Lower lobe of right lung (tissue), 2 donors: Measurements from ENCODE around the gene ARID1B. TPM values are rescaled to one million over a fixed set of nuclear protein-coding genes. Genes with fewer than 3 reads are reported as not detected.

ENCODE experiments used
- ATAC-seq, 2 donors: fragments of 200-7000 bp; cut with Tn5 transposase; one replicate each; pipeline ENCODE4 v1.9.1; 2020 to 2022; ENCODE audit warnings: mild to moderate bottlenecking in 2 of 2, moderate library complexity in 2 of 2
- DNase-seq: peaks from one replicate; pipeline ENCODE4 v3.0.0-alpha.2; 2020
- H3K27ac ChIP-seq: fragments of 200-600 bp; one replicate; pipeline ENCODE4 v1.8.0; 2022
- H3K27me3 ChIP-seq: fragments of 200-600 bp; one replicate; pipeline ENCODE4 v1.8.0; 2022; ENCODE audit warnings: low read depth
- H3K36me3 ChIP-seq: fragments of 200-600 bp; one replicate; pipeline ENCODE4 v1.8.0; 2022; ENCODE audit warnings: mild to moderate bottlenecking
- H3K4me1 ChIP-seq: fragments of 200-600 bp; one replicate; pipeline ENCODE4 v1.8.0; 2022
- H3K4me3 ChIP-seq: fragments of 200-600 bp; one replicate; pipeline ENCODE4 v1.8.0; 2022; ENCODE audit warnings: mild to moderate bottlenecking
- H3K9me3 ChIP-seq: fragments of 200-600 bp; one replicate; pipeline ENCODE4 v1.8.0; 2022
- CTCF ChIP-seq: fragments of 200-600 bp; IDR thresholded peaks from one replicate; pipeline ENCODE4 v1.8.0; 2022; ENCODE audit warnings: antibody characterized with exemption, mild to moderate bottlenecking
- intact Hi-C: fragments of 100-400 bp; cut with DNase I; formaldehyde crosslinking; loops from one replicate; pipeline ENCODE4 v1.11.0; 2022
- total RNA-seq: library from RNA; stranded (reverse); fragmentation: NEBNext Ultra II Directional; extraction: Animal tissue kit (Norgen Biotek cat#: 25700); gene quantifications from one replicate; pipeline ENCODE4 v1.2.1, GENCODE V29; 2021
- donor health status: DM: no; HTN: yes; CAD: no; lungs with severe emphysema.

Gene ARID1B
- total RNA-seq, 1 donor from 2014 or later: 95.5 TPM

DNA sequence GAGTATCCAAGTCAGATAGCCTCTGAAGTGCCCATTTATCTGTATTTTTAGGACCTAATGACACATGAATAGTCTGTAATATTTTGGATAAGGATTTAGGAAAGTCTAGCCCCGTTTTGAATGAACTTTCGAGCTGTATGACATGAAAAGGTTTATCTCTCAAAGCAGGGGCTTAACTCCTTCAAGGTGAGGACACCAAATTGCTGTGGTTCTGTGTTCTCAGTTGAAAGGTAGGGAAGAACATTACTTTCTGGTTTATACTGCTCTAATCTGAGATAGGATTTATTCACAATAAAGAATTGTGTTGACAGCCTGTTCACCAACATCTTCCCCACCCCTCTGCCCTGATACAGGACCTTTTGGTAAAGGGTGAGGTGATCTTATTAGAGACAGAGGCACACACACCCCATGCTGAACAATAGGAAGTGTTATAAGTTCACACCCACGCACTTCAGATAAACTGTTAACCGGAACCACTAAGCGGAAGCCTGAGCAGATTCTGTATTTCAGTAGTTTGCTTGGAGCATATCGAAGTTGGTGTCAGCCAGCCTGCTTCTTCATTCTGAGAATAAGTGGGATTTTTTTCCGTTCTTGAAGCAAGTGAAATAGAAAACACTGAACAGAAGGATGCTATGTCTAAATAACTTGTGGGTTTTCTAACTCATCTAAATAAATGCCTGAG, 322.9 kb downstream of the ARID1B start:
- no peak overlapping the region for H3K27ac ChIP-seq

GRCh38 chr6:157101166-157101565, 324.0 kb downstream of the ARID1B start:
- no peak for ATAC-seq

More for the DNA sequence above, 322.9 kb downstream of the ARID1B start:
- no peak for TF ChIP-seq CTCF
- Histone ChIP-seq H3K36me3 (no peaks in the 10 kb centered on the region), H3K4me3 (no peak overlapping the region), H3K27me3 (no peaks in the 10 kb centered on the region), H3K4me1 (peaks cover 34% of the 10 kb centered on the region), H3K9me3 (no peaks in the 10 kb centered on the region)
- intact Hi-C loops: no loop called here
- peak; percentile 61 to 69 for ATAC-seq
- DNase-seq: no peak

DNA sequence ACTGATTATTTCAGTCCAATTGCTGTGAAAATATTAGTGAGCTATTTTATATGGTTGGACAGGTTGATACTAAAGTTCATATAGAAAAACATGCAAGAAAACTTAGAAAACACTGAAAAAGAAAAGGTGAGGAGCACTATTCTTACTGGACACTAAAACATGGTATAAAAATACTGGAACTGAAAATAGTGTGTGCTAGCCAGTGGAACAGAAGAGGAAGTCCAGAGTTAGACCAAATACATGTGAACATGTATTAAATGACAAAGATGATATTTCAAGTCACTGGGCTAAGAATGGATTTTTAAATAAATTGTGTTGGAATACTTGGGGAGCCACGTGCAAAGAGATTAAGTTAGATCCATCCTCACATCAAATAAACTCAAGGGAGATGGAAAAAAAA, 327.6 kb downstream of the ARID1B start:
- Histone ChIP-seq H3K27ac (no peak overlapping the region), H3K4me3 (no peak overlapping the region), H3K27me3 (no peaks in the 10 kb centered on the region), H3K9me3 (no peaks in the 10 kb centered on the region), H3K4me1 (peaks cover 22% of the 10 kb centered on the region), H3K36me3 (no peaks in the 10 kb centered on the region)
- intact Hi-C loops: no loop called here
- no peak for ATAC-seq
- no peak for TF ChIP-seq CTCF
- DNase-seq: no peak

More at GRCh38 chr6:157101166-157101565, 324.0 kb downstream of the ARID1B start:
- no peak for TF ChIP-seq CTCF
- Histone ChIP-seq H3K4me3 (no peak overlapping the region), H3K27ac (no peak overlapping the region), H3K27me3 (no peaks in the 10 kb centered on the region), H3K9me3 (no peaks in the 10 kb centered on the region), H3K4me1 (peaks cover 24% of the 10 kb centered on the region), H3K36me3 (no peaks in the 10 kb centered on the region)
- intact Hi-C loops: no loop called here
- no peak for DNase-seq

- H3K4me1 ChIP-seq: peaks cover 11% of the 10 kb centered on the region
- H3K4me3 ChIP-seq: no peak overlapping the region
- ATAC-seq (peak in 1 of 2 donors; percentile 43), DNase-seq (no peak)
- TF ChIP-seq CTCF: no peak
- H3K27me3 ChIP-seq: no peaks in the 10 kb centered on the region
- no peaks in the 10 kb centered on the region for H3K36me3 ChIP-seq
- H3K9me3 ChIP-seq: no peaks in the 10 kb centered on the region
- H3K27ac ChIP-seq: no peak overlapping the region
- intact Hi-C loops: no loop called here
These were observed 329.3 kb downstream of the ARID1B start for GRCh38 chr6:157106487-157106886.

DNA sequence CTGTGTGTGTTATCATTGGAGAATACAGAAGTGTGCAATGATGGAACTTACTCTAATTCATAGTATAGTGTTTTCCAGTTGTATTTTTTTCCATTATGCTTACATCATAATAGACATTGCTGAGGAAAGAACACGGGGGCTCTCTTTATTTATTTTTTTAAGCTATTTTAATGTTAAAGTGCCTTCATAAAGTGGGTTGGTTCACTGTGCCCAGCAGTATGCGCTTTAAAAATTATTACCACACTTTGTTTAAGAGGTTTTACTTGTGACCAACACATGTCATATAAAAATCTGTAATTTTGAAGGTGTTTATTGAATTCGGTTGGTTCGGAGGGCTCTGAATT, 330.4 kb downstream of the ARID1B start:
- ATAC-seq (no peak), DNase-seq (no peak)
- H3K27me3 ChIP-seq: no peaks in the 10 kb centered on the region
- intact Hi-C loops: no loop called here
- peaks cover 7% of the 10 kb centered on the region for H3K36me3 ChIP-seq
- H3K27ac ChIP-seq: no peak overlapping the region
- TF ChIP-seq CTCF: no peak
- H3K4me1 ChIP-seq: peaks cover 11% of the 10 kb centered on the region
- no peak overlapping the region for H3K4me3 ChIP-seq
- H3K9me3 ChIP-seq: no peaks in the 10 kb centered on the region
